ENCODE measurements around the gene FBXW12. TPM values are rescaled to one million over a fixed set of nuclear protein-coding genes. Genes with fewer than 3 reads are reported as not detected.

Gene FBXW12
- total and polyA plus RNA-seq, 3 donors from 2014 or later, result 0.81 to 2.0 (median 0.98) TPM

DNA sequence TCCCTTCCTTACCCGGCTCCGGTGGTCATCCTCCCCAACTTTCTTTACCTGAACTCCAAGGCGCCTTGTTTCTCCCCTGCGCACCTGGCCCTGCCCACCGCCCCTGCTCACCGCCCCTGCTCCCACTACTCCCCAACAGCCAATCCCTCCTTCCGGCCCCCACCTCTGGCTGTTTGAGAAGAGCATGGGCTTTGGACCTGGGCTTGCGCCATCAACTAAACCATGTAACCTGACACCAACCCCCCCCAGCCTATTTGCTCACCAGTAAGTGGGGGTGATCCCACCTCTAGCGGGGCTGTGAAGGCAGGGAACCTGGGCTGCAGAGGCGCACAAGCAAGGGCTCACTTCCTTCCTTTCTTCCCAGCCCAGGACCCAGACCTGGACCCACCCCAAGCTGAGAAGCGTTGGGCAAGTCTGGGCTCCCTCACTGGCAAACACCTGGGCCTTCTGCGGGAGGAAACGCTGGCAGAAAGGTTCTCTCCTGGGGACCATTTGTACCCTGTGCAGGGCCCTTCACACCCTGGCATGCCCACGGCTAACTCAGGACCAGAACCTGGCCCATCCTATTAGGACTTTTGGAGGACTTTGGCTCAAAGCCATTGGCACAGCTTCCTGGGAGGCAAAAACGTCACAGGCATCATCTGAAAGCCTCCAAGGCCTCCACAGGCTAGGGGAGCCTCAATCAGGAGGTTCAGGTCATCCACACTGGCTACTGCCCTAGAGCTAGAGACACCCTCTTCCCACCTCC is 58.1 kb downstream of the FBXW12 start, which contains the start of gene PLXNB1:
TSS of gene PLXNB1 (minus strand) at position 127 of the 748 bp plus-strand sequence. CDS start 5,475 bp downstream, outside the sequence.
- 11 to 19% methylated on average over 15 of the region's 15 CpGs for WGBS, 2 donors
- Histone ChIP-seq H3K27ac (peak within 1 kb of the TSS; percentile 71 to 91), H3K4me3 (peak within 1 kb of the TSS; percentile 75 to 80), H3K36me3 (ENCODE audit: low read depth, missing control alignments) (no peaks in the 10 kb centered on the region), H3K4me1 (peaks cover 63% of the 10 kb centered on the region), H3K27me3 (no peaks in the 10 kb centered on the region), H3K9me3 (no peaks in the 10 kb centered on the region)
- TF ChIP-seq, protein P1, sequence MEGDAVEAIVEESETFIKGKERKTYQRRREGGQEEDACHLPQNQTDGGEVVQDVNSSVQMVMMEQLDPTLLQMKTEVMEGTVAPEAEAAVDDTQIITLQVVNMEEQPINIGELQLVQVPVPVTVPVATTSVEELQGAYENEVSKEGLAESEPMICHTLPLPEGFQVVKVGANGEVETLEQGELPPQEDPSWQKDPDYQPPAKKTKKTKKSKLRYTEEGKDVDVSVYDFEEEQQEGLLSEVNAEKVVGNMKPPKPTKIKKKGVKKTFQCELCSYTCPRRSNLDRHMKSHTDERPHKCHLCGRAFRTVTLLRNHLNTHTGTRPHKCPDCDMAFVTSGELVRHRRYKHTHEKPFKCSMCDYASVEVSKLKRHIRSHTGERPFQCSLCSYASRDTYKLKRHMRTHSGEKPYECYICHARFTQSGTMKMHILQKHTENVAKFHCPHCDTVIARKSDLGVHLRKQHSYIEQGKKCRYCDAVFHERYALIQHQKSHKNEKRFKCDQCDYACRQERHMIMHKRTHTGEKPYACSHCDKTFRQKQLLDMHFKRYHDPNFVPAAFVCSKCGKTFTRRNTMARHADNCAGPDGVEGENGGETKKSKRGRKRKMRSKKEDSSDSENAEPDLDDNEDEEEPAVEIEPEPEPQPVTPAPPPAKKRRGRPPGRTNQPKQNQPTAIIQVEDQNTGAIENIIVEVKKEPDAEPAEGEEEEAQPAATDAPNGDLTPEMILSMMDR (IDR thresholded peaks at IDR 0.05), result no peak
- no peak for TF ChIP-seq POLR2A (IDR thresholded peaks at IDR 0.05)
- peak; percentile 86 for DNase-seq
- intact Hi-C loops (cut with DNase I; ENCODE audit: low total_unique reads), result no loop called here

- TF ChIP-seq, protein P1 (IDR thresholded peaks at IDR 0.05), result no peak
- TF ChIP-seq POLR2A (IDR thresholded peaks at IDR 0.05), result no peak
- Histone ChIP-seq H3K36me3 (ENCODE audit: low read depth, missing control alignments) (no peaks in the 10 kb centered on the region), H3K27ac (peak overlapping the region in 1 of 2 donors; percentile 91), H3K9me3 (no peaks in the 10 kb centered on the region), H3K4me3 (no peak overlapping the region), H3K27me3 (no peaks in the 10 kb centered on the region), H3K4me1 (peaks cover 63% of the 10 kb centered on the region)
- intact Hi-C loops (cut with DNase I; ENCODE audit: low total_unique reads), result no loop called here
- WGBS, 2 donors, result 63 to 69% methylated on average over 1 of the region's 1 CpG
- no peak for DNase-seq
Observed at GRCh38 chr3:48430708-48431101, 58.7 kb downstream of the FBXW12 start.

GRCh38 chr3:48431224-48432029 is 59.4 kb downstream of the FBXW12 start:
- 81% methylated on average over 5 to 8 of the region's 8 CpGs for WGBS, 2 donors
- Histone ChIP-seq H3K27ac (no peak overlapping the region), H3K27me3 (no peaks in the 10 kb centered on the region), H3K4me3 (no peak overlapping the region), H3K4me1 (peaks cover 62% of the 10 kb centered on the region), H3K9me3 (no peaks in the 10 kb centered on the region), H3K36me3 (ENCODE audit: low read depth, missing control alignments) (no peaks in the 10 kb centered on the region)
- TF ChIP-seq, protein P1 (IDR thresholded peaks at IDR 0.05), result no peak
- TF ChIP-seq POLR2A (IDR thresholded peaks at IDR 0.05), result no peak
- no peak for DNase-seq
- intact Hi-C loops (cut with DNase I; ENCODE audit: low total_unique reads), result no loop called here

DNA sequence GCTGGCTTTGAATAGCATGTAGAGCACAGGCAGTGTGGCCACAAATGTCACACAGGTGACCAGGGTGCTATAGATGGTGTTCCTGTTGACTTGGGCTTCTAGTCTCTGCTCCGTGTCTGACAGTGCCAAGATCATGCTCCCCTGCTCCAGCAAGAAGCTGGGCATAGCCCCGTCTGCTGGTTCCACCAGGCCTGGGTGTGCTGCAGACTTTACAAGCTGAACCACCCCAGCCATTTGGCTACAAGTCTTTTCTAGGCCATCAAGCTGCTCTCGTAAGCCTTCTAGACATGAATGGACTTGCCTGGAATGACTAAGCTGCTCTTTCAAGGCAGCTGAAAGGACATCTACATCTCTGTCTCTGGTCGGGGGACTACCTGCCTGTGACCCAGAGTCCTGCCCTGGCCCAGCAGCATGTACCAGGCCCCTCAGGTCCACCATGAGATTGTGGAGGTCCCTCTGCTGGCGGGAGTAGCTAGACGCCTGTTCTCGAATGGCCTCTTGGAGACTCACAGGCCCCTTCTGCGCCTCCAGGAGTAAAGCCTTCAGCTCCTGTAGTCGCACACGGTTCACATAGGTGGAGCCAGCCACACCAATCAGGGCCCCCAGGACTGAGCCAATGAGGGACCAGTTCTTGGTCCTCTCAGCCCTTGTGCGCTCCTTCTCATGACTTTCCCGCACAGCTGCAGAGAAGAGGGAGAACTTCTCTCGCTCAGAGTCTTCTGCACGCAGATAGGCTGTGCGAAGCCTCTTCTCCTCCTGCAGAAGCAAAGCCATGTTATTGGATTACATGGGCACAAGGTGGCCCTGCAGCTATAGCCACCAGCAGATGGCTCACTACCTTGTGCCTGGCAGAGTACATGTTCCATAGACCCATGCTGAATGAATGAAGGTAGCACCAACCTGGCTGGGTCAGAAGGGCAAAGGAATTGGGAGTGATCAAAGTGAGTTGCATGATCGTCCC is 60.7 kb downstream of the FBXW12 start:
- intact Hi-C loops (cut with DNase I; ENCODE audit: low total_unique reads), result no loop called here
- H3K4me3 ChIP-seq, result no peak overlapping the region
- H3K36me3 ChIP-seq (ENCODE audit: low read depth, missing control alignments), result no peaks in the 10 kb centered on the region
- peak overlapping the region in 1 of 2 donors; percentile 45 for H3K27ac ChIP-seq
- TF ChIP-seq POLR2A (IDR thresholded peaks at IDR 0.05), result no peak
- H3K4me1 ChIP-seq, result peaks cover 49% of the 10 kb centered on the region
- 84 to 87% methylated on average over 9 to 16 of the region's 16 CpGs for WGBS, 2 donors
- no peaks in the 10 kb centered on the region for H3K27me3 ChIP-seq
- no peak for DNase-seq
- no peaks in the 10 kb centered on the region for H3K9me3 ChIP-seq

Measured in testis (tissue), 3 donors.